OCI-LY3 (cell line): Measurements from ENCODE around the gene CCDC70.

Experiments
- H2AFZ ChIP-seq: fragments of 200-600, 300-600 bp; shearing (Covaris generic); 2 replicates; pipeline ENCODE4 v1.6.0; 2014; ENCODE audit warnings: antibody characterized with exemption, low read depth, low read length
- H3K27ac ChIP-seq: fragments of 200-600, 300-600 bp; sonication (generic); 2 replicates; pipeline ENCODE4 v1.5.1; 2014; ENCODE audit warnings: mild to moderate bottlenecking, low read length, moderate library complexity, mixed read lengths
- H3K27me3 ChIP-seq: fragments of 200-600, 300-600 bp; sonication (generic); 2 replicates; pipeline ENCODE4 v1.6.1; 2014; ENCODE audit warnings: low read depth, low read length, mixed read lengths
- H3K36me3 ChIP-seq: fragments of 200-600, 300-600 bp; sonication (generic); replicated peaks from 2 replicates; pipeline ENCODE3; 2014; ENCODE audit warnings: low read depth, low read length, mixed read lengths
- H3K4me1 ChIP-seq: fragments of 300-600, 200-600 bp; sonication (generic); 2 replicates; pipeline ENCODE4 v1.6.1; 2014; ENCODE audit warnings: low read length, mixed read lengths
- H3K4me2 ChIP-seq: fragments of 200-600, 300-600 bp; sonication (generic); 2 replicates; pipeline ENCODE4 v1.6.1; 2014; ENCODE audit warnings: low read length, mixed read lengths
- H3K4me3 ChIP-seq: fragments of 300-600, 200-600 bp; sonication (generic); 2 replicates; pipeline ENCODE4 v1.5.1; 2014; ENCODE audit warnings: antibody characterized with exemption, mild to moderate bottlenecking, low read length, moderate library complexity
- H3K79me2 ChIP-seq: fragments of 300-600, 200-600 bp; shearing (Covaris generic); 2 replicates; pipeline ENCODE4 v1.6.1; 2014; ENCODE audit warnings: mild to moderate bottlenecking, low read length, mixed read lengths
- H3K9ac ChIP-seq: fragments of 300-600, 200-600 bp; shearing (Covaris generic); 2 replicates; pipeline ENCODE4 v1.6.0; 2014; ENCODE audit warnings: mild to moderate bottlenecking, low read length, moderate library complexity
- H3K9me3 ChIP-seq: fragments of 200-600, 300-600 bp; shearing (Covaris generic); 2 replicates; pipeline ENCODE4 v1.6.1; 2014; ENCODE audit warnings: low read length, mixed read lengths; ENCODE audit not compliant: insufficient read depth
- H4K20me1 ChIP-seq: fragments of 200-600, 300-600 bp; sonication (generic); 2 replicates; pipeline ENCODE4 v1.6.1; 2016; ENCODE audit warnings: low read length, mixed read lengths; ENCODE audit not compliant: insufficient read depth
- CTCF ChIP-seq: fragments of 200-600, 300-600 bp; sonication (generic); IDR thresholded peaks from 2 replicates; pipeline ENCODE4 v1.5.1; 2014; ENCODE audit warnings: antibody characterized with exemption, low read length, low read depth
- EZH2phosphoT487 ChIP-seq: fragments of 200-600 bp; shearing (Covaris generic); IDR thresholded peaks from 2 replicates; pipeline ENCODE4 v1.6.1; 2018; ENCODE audit warnings: antibody characterized with exemption, mixed run types, low read depth

The CCDC70 gene

DNA sequence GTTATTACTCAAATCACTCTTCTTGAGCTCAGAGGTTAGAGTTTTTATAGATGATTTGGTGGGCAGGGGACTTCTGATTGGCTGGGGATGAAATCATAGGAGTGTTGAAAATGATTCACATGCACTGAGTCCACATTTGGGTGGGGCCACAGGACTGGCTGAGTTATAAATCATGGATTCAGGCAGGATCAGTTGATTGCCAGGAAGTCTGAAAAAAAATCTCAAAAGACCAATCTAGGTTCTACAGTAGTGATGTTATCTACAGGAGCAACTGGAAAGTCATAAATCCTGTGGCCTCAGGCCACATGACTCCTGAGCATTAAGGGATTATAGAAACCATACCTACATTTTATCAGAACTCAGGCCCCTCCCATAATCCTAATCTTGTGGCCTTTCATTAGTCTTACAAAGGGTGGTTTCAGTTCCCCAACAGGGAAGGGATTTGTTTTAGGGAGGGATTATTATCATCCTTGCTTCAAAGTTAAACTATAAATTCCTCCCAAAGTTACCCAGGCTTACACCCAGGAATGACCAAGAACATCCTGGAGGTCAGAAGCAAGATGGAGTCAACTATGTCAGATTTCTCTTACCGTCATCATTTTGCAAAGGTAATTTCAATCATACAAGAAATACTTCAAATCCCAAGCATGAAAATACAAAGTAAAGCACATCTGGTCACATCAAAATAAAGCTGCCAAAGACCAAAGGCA, 5.6 kb upstream of the CCDC70 start:
- no peaks in the 10 kb centered on the region for H4K20me1 ChIP-seq
- no peak overlapping the region for H3K4me3 ChIP-seq
- no peaks in the 10 kb centered on the region for H3K9me3 ChIP-seq
- H2AFZ ChIP-seq: no peak overlapping the region
- peaks cover 8% of the 10 kb centered on the region for H3K27me3 ChIP-seq
- TF ChIP-seq CTCF (no peak), EZH2phosphoT487 (no peak)
- no peaks in the 10 kb centered on the region for H3K36me3 ChIP-seq
- H3K9ac ChIP-seq: no peak overlapping the region
- H3K4me2 ChIP-seq: no peak overlapping the region
- no peak overlapping the region for H3K27ac ChIP-seq
- H3K79me2 ChIP-seq: no peaks in the 10 kb centered on the region
- no peaks in the 10 kb centered on the region for H3K4me1 ChIP-seq

DNA sequence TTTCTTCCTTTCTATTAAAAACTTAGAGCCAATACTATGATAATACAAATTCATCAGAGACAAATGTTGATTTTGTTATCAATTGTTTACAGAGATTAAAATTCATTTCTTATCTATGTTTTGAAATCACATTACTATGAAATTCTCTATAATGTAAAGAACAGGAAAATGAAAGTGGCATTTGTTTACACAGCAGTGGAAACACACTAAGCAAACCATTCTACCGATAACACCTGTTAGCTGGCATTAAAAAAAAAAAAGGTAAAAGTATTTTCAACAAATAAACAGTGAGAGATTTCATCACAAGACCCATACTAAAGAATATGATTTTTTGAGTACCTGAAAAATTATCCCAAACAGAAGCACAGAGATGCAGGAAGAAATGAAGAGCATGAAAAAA, 4.8 kb upstream of the CCDC70 start:
- Histone ChIP-seq H3K9ac (no peak overlapping the region), H3K27me3 (peaks cover 8% of the 10 kb centered on the region), H3K4me1 (no peaks in the 10 kb centered on the region), H3K79me2 (no peaks in the 10 kb centered on the region), H4K20me1 (no peaks in the 10 kb centered on the region), H2AFZ (no peak overlapping the region), H3K9me3 (no peaks in the 10 kb centered on the region), H3K4me2 (no peak overlapping the region), H3K4me3 (no peak overlapping the region), H3K36me3 (no peaks in the 10 kb centered on the region), H3K27ac (no peak overlapping the region)
- TF ChIP-seq EZH2phosphoT487 (no peak), CTCF (no peak)

DNA sequence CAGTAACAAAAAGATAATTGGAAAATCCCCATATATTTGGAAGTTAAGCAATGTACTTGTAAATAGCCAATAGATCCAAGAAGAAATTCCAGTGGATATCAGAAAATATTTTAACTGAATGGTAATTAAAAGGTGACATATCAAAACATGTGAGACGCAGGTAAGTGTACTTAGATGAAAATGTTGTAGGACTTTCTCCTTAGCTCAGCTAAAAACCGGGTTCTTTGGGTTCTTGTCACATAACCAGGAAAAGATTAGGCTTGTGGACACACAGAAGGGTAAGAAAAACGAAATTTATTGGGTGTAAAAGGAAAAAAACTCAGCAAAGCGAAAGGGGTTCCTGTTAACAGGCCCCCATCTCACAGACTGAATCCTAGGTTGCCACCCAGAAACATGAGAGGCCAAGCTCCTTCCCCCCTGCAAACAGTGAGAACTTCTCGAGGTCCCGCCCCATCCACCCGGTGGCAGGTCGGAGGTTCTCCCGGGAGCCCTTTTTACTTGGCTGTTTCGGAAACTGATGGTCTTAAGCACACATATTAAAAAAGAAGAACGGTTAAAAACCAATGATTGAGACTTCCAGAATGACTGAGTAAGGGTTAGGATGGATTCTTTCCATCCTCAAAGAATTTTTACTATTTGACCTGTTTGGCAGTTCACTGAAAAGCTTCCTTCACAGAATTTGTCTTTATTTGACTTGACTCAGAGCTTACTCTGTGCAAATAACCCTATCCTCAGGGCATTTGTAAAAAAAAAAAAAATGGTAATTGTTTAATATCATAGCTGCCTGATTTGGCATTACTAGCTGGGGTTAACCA, 3.1 kb upstream of the CCDC70 start:
- TF ChIP-seq CTCF (no peak), EZH2phosphoT487 (no peak)
- no peak overlapping the region for H3K4me2 ChIP-seq
- no peak overlapping the region for H3K27ac ChIP-seq
- H3K27me3 ChIP-seq: peaks cover 8% of the 10 kb centered on the region
- H3K79me2 ChIP-seq: no peaks in the 10 kb centered on the region
- no peak overlapping the region for H2AFZ ChIP-seq
- no peak overlapping the region for H3K4me3 ChIP-seq
- H4K20me1 ChIP-seq: no peaks in the 10 kb centered on the region
- no peaks in the 10 kb centered on the region for H3K4me1 ChIP-seq
- no peaks in the 10 kb centered on the region for H3K36me3 ChIP-seq
- no peaks in the 10 kb centered on the region for H3K9me3 ChIP-seq
- no peak overlapping the region for H3K9ac ChIP-seq

GRCh38 chr13:51862957-51863356, 1.2 kb downstream of the CCDC70 start:
- no peak for TF ChIP-seq EZH2phosphoT487
- no peak for TF ChIP-seq CTCF
- no peaks in the 10 kb centered on the region for H3K36me3 ChIP-seq
- H3K4me1 ChIP-seq: no peaks in the 10 kb centered on the region
- no peak overlapping the region for H3K4me2 ChIP-seq
- no peak overlapping the region for H3K9ac ChIP-seq
- no peak overlapping the region for H3K27ac ChIP-seq
- no peak overlapping the region for H2AFZ ChIP-seq
- H4K20me1 ChIP-seq: no peaks in the 10 kb centered on the region
- H3K79me2 ChIP-seq: no peaks in the 10 kb centered on the region
- H3K27me3 ChIP-seq: peaks cover 13% of the 10 kb centered on the region
- H3K9me3 ChIP-seq: no peaks in the 10 kb centered on the region
- no peak overlapping the region for H3K4me3 ChIP-seq
